Esophagus squamous epithelium (tissue), 5 donors: ENCODE results near the gene ABHD1. TPM values are rescaled to one million over a fixed set of nuclear protein-coding genes. Genes with fewer than 3 reads are reported as not detected.

Source experiments
- DNase-seq: peaks from one replicate; lab custom pipeline; 2025; lab: John Stamatoyannopoulos, UW
- H3K27ac ChIP-seq, 4 donors: fragments of 200-600 bp; sonication (generic); one replicate each; pipeline ENCODE4 v1.5.1; 2016 to 2019; ENCODE audit warnings: mild to moderate bottlenecking in 1 of 4
- H3K27me3 ChIP-seq, 4 donors: fragments of 200-600 bp; sonication (generic); 1 replicate in 3 of 4; 2 replicates in 1 of 4; pipeline versions ENCODE4 v1.5.1 to v1.6.0; 2017 to 2021; ENCODE audit warnings: antibody characterized with exemption in 1 of 4
- H3K36me3 ChIP-seq, 3 donors: fragments of 200-600 bp; sonication (generic); one replicate each; pipeline ENCODE4 v1.5.1; 2016 to 2019
- H3K4me1 ChIP-seq, 3 donors: fragments of 200-600 bp; sonication (generic); one replicate each; pipeline ENCODE4 v1.5.1; 2017 to 2019
- H3K4me3 ChIP-seq, 4 donors: fragments of 200-600 bp; sonication (generic); 1 replicate in 3 of 4; 2 replicates in 1 of 4; pipeline ENCODE4 v1.5.1; 2016 to 2019; ENCODE audit warnings: mild to moderate bottlenecking in 2 of 4, moderate library complexity in 1 of 4
- H3K9me3 ChIP-seq, 3 donors: fragments of 200-600 bp; sonication (generic); one replicate each; pipeline ENCODE4 v1.5.1; 2016 to 2019
- CTCF ChIP-seq, 6 experiments: fragments of 450-650 bp in 4 of 6; fragments of 200-600 bp in 2 of 6; sonication (generic) in 2 of 6; IDR thresholded peaks; one replicate each; pipeline ENCODE4 v1.5.1; 2016 to 2019; ENCODE audit warnings: antibody characterized with exemption in 6 of 6, mild to moderate bottlenecking in 4 of 6, moderate library complexity in 4 of 6
- POLR2A ChIP-seq, 4 donors: fragments of 450-650 bp; IDR thresholded peaks; one replicate each; pipeline ENCODE4 v1.6.1; 2017; ENCODE audit warnings: antibody characterized with exemption in 4 of 4, mild to moderate bottlenecking in 4 of 4, moderate library complexity in 3 of 4
- WGBS, 2 donors: methylation state at CpG; one replicate each; pipeline ENCODE4 v1.1.5; 2018; 5-methylcytosine and 5-hydroxymethylcytosine counted together
- intact Hi-C: fragments of 100-400 bp; cut with DNase I; formaldehyde crosslinking; loops from one replicate; pipeline ENCODE4 v1.15.0; 2022
- total RNA-seq, 4 donors: library from RNA; depleted of rRNA; stranded (reverse); fragments of >200 nt; gene quantifications; one replicate each; pipeline ENCODE4 v1.1.0, GENCODE V29; 2016
- donor health status: DM: yes; HTN: yes; CAD: no.

Gene ABHD1
- total RNA-seq, 4 donors from 2014 or later, result not detected

DNA sequence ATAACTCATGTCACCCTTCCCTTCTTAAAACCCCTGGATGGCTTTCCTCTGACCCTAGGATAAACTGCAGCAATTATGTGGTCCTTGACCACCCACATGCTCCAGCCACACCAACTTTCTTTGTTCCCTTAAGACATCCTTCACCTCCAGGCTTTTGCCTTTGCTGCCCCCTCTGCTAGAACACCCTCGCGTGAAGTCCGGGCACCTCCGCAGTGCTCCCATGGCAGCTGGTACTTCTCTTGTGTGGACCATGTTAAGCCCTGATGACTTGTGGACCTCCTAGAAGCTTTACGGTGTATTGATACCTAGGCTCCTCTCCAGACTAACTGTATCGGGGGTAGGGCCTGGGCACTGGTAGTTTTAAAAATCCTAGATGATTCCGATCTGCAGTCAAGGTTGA lies 824 bp upstream of the ABHD1 start:
- Histone ChIP-seq H3K4me1 (peaks cover 3 to 29% (median 11%) of the 10 kb centered on the region in 3 donors), H3K27ac (no peak overlapping the region), H3K9me3 (no peaks in the 10 kb centered on the region), H3K27me3 (peaks cover 0 to 23% (median 0%) of the 10 kb centered on the region in 4 donors), H3K36me3 (no peaks in the 10 kb centered on the region), H3K4me3 (peak overlapping the region in 3 of 4 donors; percentile 51 to 73 (median 60))
- TF ChIP-seq CTCF (IDR thresholded peaks at IDR 0.05), result no peak
- 89 to 92% methylated on average over 6 to 7 of the region's 7 CpGs for WGBS, 2 donors
- DNase-seq, result no peak
- intact Hi-C loops, result no loop called here

DNA sequence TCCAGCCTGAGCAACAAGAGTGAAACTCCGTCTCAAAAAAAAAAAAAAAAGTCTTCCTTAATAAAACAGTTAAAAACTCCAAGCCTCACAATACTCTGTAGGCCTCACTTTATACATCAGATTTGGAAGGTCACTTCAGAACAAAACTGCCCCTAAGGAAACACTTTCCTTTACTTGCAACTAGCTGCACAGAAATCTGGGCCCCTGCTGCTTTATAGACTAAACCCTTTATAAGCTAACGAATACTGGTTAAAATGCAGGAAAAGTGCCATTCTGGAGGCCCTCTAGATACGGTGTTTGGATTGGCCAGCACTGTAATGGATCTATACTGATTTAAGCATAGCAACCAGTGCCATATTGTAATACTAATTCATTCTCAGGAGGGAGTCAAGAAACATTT lies 1.5 kb downstream of the ABHD1 start:
- H3K9me3 ChIP-seq, result no peaks in the 10 kb centered on the region
- DNase-seq, result no peak
- 87 to 95% methylated on average over 3 of the region's 3 CpGs for WGBS, 2 donors
- TF ChIP-seq CTCF (IDR thresholded peaks at IDR 0.05), result no peak
- no peak for TF ChIP-seq POLR2A (IDR thresholded peaks at IDR 0.05)
- intact Hi-C loops, result no loop called here
- no peak overlapping the region for H3K27ac ChIP-seq
- no peak overlapping the region for H3K4me3 ChIP-seq
- H3K27me3 ChIP-seq, result no peaks in the 10 kb centered on the region
- H3K36me3 ChIP-seq, result peaks cover 0 to 10% (median 0%) of the 10 kb centered on the region in 3 donors
- peaks cover 0 to 14% (median 3%) of the 10 kb centered on the region in 3 donors for H3K4me1 ChIP-seq

DNA sequence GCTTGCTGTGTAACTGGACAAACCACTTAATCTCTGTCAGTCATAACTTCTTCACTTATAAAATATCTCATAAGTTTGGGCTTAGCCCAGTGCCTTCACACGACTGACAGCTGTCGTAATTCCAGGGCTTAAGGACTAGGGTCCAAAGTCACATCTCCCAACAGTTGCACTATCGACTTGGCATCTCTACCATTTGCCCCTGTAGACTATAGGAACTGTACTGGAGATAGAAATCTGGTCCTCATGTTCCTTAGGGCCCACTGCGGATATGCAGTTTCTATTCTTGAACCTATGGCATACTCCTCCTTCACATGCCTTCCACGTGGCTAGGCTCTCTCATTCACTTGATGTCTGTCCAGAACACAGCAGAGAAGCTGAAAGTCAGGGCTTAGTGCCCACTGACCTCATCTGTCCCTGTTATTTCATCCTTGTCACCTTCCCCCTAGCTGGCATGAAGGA lies 2.7 kb downstream of the ABHD1 start:
- no peak overlapping the region for H3K27ac ChIP-seq
- DNase-seq, result no peak
- H3K9me3 ChIP-seq, result no peaks in the 10 kb centered on the region
- H3K4me1 ChIP-seq, result peaks cover 0 to 14% (median 3%) of the 10 kb centered on the region in 3 donors
- no peaks in the 10 kb centered on the region for H3K27me3 ChIP-seq
- no peak overlapping the region for H3K4me3 ChIP-seq
- H3K36me3 ChIP-seq, result peaks cover 5 to 22% (median 12%) of the 10 kb centered on the region in 3 donors
- TF ChIP-seq POLR2A (IDR thresholded peaks at IDR 0.05), result no peak
- no peak for TF ChIP-seq CTCF (IDR thresholded peaks at IDR 0.05)
- 49 to 59% methylated on average over 5 of the region's 5 CpGs for WGBS, 2 donors
- intact Hi-C loops, result no loop called here

DNA sequence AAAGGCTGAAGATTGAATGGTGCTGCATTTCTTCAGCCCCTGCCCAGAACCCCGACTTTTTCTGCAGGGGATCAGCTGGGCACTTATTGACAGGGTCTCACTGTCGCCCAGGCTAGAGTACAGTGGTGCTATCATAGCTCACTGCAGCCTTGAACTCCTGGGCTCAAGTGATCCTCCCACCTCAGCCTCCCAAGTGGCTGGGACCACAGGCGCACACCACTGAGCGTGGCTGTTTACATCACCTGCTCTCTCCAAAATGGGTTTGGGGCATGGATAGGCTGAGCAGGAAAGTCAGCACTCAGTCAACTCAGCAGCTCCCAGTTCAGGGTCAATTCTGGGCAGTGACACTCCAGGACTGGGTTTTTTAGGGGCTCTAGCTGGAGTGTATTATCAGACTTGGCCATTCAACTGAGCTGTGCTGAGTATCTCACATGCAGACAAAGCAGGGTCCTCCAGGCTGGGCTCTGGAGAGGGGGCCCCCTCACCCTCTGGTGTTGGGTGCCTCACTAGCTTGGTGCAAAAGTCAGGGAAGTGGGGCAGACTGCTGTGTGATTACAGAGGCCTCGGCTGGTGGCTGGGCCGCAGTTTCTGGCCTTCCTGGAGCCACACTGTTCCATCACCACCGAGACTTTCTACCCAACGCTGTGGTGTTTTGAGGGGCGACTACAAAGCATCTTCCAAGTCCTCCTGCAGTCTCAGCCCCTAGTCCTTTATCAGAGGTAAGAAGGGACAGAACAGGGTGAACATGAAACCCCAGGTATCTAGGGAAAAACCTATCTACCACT lies 4.5 kb downstream of the ABHD1 start:
- H3K36me3 ChIP-seq, result peaks cover 15 to 39% (median 22%) of the 10 kb centered on the region in 3 donors
- H3K27ac ChIP-seq, result no peak overlapping the region
- H3K4me3 ChIP-seq, result no peak overlapping the region
- intact Hi-C loops, result no loop called here
- 83 to 85% methylated on average over 4 of the region's 9 CpGs for WGBS, 2 donors
- H3K27me3 ChIP-seq, result no peaks in the 10 kb centered on the region
- peaks cover 5 to 24% (median 10%) of the 10 kb centered on the region in 3 donors for H3K4me1 ChIP-seq
- no peaks in the 10 kb centered on the region for H3K9me3 ChIP-seq
- no peak for TF ChIP-seq POLR2A (IDR thresholded peaks at IDR 0.05)
- no peak for TF ChIP-seq CTCF (IDR thresholded peaks at IDR 0.05)
- no peak for DNase-seq
